Stimulated activated naive CD4-positive, alpha-beta T cell (primary cell): ENCODE results near the gene USP40.
"Not testable (repeated sequence)": the region's sequence is repeated elsewhere in the genome, so short reads cannot be mapped to it uniquely, and the experiment has no call there.

ENCODE experiments used
- DNase-seq, 6 experiments: peaks; one replicate each; lab custom pipeline; 2025; lab: John Stamatoyannopoulos, UW

USP40 gene

DNA sequence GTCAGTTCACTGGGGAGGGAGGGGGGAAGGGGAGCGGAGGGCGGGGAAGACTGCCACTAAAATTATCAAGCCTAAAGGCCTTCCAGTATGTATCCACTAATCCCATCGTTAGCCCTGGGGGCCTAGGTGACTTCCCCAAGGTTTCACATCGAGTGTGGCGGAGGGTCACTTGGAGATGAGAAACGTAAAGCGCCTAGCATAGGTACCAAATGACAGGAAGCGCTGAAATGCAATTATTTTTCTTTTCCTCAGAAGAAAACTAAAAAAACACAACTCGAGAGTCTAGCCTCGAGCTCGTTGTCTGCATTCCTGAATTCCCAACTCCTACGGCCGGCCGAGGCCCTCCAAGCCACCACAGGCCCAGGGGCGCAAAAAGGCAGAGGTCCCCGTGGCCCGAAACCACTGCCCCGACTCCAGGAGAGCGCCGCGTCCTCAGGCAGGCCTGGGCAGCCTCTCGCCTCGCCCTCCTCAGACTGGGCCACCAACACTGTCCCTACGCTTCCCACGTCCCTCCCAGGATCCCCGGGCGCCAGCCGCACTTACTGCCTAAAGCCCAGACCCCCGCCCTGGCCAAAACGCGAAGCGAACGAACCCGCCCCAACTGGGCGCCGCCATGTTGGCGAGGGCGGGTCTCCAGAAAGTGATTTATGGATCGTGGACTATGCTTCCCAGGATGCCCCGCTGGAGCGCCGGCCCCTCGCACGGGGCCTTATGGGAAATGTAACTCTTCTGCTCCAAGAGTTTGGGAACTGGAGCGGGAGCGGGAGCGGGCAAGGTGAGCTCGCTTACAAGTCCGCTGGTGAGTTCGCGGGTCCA lies at the start of gene USP40:
Gene USP40, minus strand, starts transcription at position 642 of the 816 bp plus-strand sequence. CDS start 1,228 bp downstream, outside the sequence.
- DNase-seq, result peak; percentile 20 to 66 (median 34)

DNA sequence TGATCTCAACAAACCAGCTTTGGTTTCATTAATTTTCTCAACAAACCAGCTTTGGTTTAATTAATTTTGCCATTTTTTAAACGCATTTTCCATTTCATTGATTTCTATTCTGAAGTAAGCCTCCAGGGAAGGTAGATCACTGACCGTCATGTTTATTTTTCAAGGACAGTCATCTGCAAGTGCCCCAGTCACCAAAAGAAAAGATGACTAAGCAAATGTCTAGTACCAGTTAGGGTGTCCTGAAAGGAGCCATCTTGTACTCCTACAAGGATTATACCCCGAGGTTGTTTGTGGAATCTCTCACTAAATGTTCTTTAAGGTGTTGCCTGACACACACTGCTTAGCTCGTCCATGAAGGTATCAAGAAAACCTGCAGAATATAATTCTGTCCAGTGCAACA lies 44.7 kb upstream of the USP40 start:
- no peak for DNase-seq

- DNase-seq, result no peak
Observed at GRCh38 chr2:233605680-233606079, 39.1 kb upstream of the USP40 start.

DNA sequence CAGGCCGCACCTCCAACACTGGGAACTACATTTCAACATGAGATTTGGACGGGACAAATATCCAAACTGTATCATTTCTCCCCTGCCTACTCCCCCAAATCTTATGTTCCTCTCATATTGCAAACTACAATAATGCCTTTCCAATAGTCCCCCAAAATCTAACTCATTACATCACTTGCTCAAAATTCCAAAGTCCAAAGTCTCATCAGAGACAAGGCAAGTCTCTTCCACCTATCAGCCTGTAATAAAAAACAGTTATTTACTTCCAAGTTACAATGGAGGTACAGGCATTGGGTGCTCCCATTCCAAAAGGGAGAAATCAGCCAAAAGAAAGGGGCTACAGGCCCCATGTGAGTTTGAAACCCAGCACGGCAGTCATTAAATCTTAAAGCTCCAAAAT lies 38.2 kb upstream of the USP40 start:
- no peak for DNase-seq

DNA sequence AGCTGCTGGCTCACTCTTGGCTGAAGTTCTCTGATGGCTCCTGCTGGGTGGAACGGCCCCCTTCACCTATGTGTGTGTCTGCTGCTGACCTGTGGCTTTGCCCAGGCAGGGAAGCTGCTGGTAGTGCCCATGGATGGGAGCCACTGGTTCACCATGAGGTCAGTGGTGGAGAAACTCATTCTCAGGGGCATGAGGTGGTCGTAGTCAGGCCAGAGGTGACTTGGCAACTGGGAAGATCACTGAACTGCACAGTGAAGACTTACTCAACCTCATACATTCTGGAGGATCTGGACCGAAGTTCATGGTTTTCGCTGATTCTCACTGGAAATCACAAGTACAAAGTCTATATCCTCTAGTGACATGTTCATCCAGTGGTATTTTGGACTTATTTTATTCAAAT lies 36.9 kb upstream of the USP40 start:
- no peak for DNase-seq

DNA sequence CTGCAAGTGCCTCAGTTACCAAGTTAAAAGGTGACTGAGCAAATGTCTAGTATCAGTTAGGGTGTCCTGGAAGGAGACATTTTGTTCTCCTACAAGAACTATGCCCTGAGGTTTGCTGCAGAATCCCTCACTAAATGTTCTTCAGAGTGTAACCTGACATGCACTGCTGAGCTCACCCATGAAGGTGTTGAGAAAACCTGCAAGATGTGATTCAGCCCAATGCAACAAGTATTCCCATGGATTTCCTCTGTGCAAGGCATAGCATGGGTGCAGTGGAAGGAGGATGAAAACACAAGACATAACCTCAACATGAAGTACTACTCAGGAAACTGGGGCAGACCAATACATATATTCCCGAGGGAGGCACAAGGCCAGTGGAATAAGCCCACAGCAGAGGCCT lies 35.5 kb upstream of the USP40 start:
- no peak for DNase-seq

DNA sequence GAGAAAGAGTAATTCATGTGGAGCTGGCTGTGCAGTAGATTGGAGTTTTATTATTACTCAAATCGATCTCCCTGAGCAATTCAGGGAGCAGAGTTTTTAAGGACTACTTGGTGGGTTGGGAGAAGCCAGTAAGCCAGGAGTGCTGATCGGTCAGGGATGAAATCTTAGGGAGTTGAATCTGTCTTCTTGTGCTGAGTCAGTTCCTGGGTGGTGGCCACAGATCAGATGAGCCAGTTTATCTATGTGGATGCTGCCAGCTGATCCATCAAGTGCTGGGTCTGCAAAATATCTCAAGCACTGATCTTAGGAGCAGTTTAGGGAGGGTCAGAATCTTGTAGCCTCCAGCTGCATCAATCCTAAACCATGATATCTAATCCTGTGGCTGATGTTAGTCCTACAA lies 33.8 kb upstream of the USP40 start:
- no peak for DNase-seq

DNA sequence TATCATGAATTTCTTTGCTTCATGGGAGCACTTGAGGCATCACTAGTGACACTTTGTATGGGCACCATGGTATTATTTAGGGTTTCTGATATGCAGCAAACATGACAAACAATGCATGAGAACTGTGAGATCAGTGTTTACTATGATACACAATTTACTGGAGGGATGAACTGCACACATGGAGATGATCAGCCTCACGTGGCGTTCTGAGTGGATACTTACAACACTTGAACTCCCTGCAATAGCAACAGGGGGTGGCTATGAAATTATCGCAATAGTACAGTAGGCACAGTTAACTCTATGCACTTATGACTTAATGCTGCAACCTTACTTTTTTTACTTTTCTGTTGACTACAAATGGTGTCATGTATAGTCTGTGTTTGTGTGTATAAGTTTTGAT lies 32.4 kb upstream of the USP40 start:
- DNase-seq, result no peak

GRCh38 chr2:233597522-233597921 lies 30.9 kb upstream of the USP40 start:
- DNase-seq, result no peak

- DNase-seq, result no peak
Observed at GRCh38 chr2:233593201-233593600, 26.6 kb upstream of the USP40 start.

DNA sequence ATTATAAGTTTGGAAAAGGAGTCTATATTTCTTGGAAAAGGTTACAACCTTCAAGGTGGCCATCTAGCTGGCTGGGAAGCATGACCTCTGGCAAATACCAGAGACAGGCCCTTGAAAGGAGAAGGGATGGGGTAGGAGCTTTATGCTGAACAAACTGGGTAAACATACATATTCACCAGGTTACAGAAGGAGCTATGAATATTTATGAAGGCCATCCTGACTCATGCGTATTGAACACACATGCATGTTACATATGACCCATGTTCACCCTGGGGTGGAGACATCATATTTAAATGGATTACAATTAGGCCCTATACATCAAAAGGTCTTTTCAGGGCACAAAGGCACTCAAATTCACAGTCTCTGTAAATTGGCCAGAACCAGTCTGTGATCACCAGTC lies 26.1 kb upstream of the USP40 start:
- DNase-seq, result not testable (repeated sequence)

DNA sequence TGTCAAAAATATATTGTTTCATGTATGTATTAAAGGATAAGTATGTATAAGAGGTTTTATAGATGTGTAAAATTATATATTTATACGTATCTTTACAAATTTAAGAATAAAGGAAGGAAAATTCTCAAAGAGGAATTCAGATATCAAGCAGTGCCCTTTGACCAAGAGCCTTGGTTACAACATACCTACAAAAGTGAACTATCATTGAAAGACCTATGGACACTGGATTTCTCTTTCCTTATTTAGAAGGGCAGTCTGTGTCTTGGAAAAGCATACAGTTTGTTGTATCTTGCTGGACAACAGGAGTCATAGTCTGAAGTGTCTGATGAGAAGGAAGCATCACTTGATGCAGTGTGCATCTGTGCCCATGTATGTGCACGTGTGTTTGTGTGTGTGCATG lies 21.8 kb upstream of the USP40 start:
- DNase-seq, result no peak

- no peak for DNase-seq
Observed at GRCh38 chr2:233584210-233584609, 17.6 kb upstream of the USP40 start.

- not testable (repeated sequence) for DNase-seq
Observed at GRCh38 chr2:233583217-233583965, 16.8 kb upstream of the USP40 start.

- DNase-seq, result not testable (repeated sequence)
Observed at GRCh38 chr2:233577341-233577740, 10.8 kb upstream of the USP40 start.

GRCh38 chr2:233572468-233572867 lies 5.9 kb upstream of the USP40 start:
- DNase-seq, result no peak

DNA sequence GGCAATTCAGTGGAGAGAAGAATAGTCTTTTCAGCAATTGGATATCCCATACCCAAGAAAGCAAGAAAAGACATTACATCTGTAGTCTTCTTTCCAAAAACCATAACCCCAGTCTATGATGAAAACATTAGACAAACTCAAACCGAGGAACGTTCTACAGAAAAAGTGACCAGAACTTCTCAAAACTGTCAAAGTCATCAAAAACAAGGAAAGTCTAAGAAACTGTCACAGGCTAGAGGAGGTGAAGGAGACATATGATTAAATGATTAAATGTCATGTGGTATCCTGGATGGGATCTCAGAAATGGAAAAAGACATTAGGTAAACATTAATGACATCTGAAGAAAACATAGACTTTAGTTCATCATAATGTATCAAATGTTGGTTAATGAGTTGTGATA lies 4.9 kb upstream of the USP40 start:
- DNase-seq, result no peak

GRCh38 chr2:233571001-233571400 lies 4.4 kb upstream of the USP40 start:
- DNase-seq, result no peak

DNA sequence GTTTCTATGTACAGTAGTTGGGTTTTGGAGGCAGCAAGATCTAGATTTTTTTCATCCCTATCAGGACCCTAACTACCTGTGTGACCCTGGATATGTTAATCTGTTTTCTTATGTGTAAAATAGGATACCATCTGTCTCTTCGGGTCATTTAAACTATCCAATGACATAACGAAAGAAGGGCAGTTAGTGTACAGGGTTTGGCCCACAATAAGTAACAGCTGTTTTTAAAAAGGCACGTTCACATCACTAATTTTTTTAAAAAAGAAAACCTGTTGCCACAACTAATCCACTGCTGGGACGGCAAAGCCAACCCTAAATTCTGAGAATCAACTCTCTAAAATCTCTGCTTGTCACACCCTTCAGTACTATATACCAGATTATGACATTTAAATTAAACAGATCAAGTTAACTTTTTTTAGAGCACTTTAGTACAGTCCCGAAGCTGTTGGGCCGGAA lies 869 bp downstream of the USP40 start:
- no peak for DNase-seq

- no peak for DNase-seq
Observed at GRCh38 chr2:233563663-233564430, 2.7 kb downstream of the USP40 start.

DNA sequence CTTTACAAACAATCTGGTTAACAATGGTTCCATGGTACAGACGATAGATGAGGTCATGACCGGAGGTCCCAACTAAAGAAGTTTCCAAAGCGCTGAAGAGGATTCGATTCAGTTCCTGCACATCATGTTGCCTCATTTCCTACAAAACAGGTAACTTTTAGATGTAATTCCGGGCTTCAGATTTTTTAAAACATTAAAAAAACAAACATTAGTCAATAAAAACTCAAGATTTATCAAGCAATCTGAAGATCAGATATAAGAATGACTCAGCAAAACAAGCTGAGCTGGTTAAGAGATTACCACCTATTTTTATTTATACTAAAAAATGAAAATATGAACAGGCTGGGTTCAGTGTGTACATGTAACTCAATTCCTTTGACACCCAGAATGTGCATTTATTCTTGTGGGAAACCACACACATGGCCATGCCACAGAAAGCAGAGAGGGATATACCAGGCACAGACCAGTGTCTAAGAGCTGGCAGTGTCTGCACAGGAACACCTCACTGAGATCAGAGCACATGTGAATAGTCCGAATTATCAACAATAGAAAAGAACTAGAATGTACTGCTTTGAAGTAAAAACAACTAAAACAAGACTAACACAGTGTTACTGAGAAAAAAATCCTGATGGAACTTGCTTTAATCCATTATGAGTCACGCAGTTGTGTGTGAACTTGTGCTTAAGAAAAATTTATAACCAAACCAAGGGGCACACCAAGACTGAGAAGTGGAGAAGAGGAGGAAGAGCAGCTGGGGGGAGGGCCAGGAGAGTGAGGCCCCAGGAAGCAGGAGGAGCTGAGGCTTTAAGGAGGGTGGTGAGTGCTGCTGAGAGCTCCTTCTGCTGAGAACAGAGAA lies 9.5 kb downstream of the USP40 start:
- DNase-seq, result no peak

- no peak for DNase-seq
Observed at GRCh38 chr2:233553366-233553765, 13.2 kb downstream of the USP40 start.
